NCI-H226 (cell line): Measurements from ENCODE around the gene COMMD7.

Experiments
- DNase-seq: peaks from one replicate; pipeline ENCODE4 v3.0.0-alpha.2; 2015

Gene COMMD7

GRCh38 chr20:32672982-32673851 lies 70.0 kb downstream of the COMMD7 start:
- no peak for DNase-seq

DNA sequence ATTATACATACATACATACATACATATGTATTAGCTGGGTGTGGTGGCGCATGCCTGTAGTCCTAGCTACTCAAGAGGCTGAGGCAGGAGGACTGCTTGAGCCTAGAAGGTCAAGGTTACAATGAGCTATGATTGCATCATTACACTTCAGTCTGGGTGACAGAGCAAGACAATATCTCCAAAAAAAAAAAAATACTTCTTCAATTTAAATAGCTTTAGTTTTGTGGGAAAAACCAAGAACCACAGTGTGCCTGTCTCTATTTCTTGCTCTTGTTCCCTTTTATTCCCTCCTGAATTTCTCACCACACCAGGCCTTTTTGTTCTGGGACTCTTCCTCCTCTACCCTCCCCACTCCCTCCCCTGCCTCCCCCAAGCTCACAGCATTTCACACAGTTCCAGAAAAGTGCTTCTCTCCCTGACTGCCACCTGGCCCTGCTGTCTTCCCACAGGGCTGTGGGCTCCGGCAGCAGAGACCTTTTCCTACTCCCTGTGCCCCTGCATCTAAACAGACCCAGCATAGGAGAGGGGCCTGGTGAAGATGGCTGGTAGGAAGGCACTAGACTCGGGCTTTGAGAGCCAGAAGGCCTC lies 70.8 kb downstream of the COMMD7 start:
- no peak for DNase-seq

- DNase-seq = no peak
These were observed 72.4 kb downstream of the COMMD7 start for GRCh38 chr20:32670773-32671455.

- no peak for DNase-seq
These were observed 76.2 kb downstream of the COMMD7 start for GRCh38 chr20:32667027-32667426.

GRCh38 chr20:32664678-32665159 lies 78.5 kb downstream of the COMMD7 start:
- DNase-seq = no peak

GRCh38 chr20:32664012-32664677 lies 79.1 kb downstream of the COMMD7 start:
- no peak for DNase-seq

- no peak for DNase-seq
These were observed 79.8 kb downstream of the COMMD7 start for GRCh38 chr20:32663335-32664011.

DNA sequence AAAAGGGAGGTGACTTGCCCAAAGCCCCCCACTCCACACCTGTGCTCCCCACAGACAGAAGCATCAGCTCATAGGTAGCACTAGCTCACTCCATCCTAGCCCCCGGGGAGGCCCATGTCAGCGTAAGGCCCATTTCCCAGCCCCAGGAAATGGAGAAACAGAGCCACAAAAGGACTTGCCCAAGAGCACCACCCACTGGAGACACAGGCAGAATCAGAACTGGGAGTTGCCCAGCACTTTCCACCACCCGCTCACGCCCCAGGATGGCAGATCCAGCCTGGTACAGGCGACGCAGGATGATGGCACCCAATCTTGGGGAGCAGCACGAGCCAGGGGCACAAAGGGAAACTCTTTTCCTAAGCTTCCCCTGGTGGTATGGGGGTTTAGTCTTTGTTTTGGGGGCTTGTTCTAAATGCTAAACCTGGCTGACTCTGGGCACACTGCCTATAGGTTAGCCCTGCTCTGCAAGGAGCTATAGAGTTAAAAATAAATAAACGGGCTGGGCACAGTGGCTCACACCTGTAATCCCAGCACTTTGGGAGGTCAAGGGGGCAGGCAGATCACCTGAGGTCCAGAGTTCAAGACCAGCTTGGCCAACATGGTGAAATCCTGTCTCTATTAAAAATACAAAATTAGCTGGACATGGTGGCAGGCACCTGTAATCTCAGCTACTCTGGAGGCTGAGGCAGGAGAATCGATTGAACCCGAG lies 81.3 kb downstream of the COMMD7 start:
- DNase-seq = no peak

GRCh38 chr20:32660661-32661060 lies 82.6 kb downstream of the COMMD7 start:
- no peak for DNase-seq

- no peak for DNase-seq
These were observed 86.4 kb downstream of the COMMD7 start for GRCh38 chr20:32656827-32657226.

- no peak for DNase-seq
These were observed 87.3 kb downstream of the COMMD7 start for GRCh38 chr20:32655903-32656512.

GRCh38 chr20:32652739-32653526 lies 90.3 kb downstream of the COMMD7 start:
- DNase-seq = peak; percentile 87
